Measurements from ENCODE around the gene IRAK4.
"Not testable (repeated sequence)": the region's sequence is repeated elsewhere in the genome, so short reads cannot be mapped to it uniquely, and the experiment has no call there.

The IRAK4 gene

GRCh38 chr12:43758728-43759563 lies at the start of gene IRAK4, which contains the start of gene PUS7L:
IRAK4 (plus strand) TSS chr12:43758951; CDS start chr12:43768112, 9,161 bp downstream.
PUS7L (minus strand) TSS chr12:43758790; CDS start chr12:43755245, 3,545 bp downstream.
- DNase-seq, result peak; percentile 98

GRCh38 chr12:43711348-43711747 lies 47.4 kb upstream of the IRAK4 start:
- DNase-seq, result no peak

- no peak for DNase-seq
Observed at GRCh38 chr12:43722621-43723020, 36.1 kb upstream of the IRAK4 start.

- DNase-seq, result no peak
Observed at GRCh38 chr12:43723134-43723533, 35.6 kb upstream of the IRAK4 start.

- no peak for DNase-seq
Observed at GRCh38 chr12:43728117-43728516, 30.6 kb upstream of the IRAK4 start.

GRCh38 chr12:43728698-43729097 lies 30.1 kb upstream of the IRAK4 start:
- no peak for DNase-seq

- DNase-seq, result no peak
Observed at GRCh38 chr12:43730283-43730682, 28.5 kb upstream of the IRAK4 start.

- no peak for DNase-seq
Observed at GRCh38 chr12:43733687-43734086, 25.1 kb upstream of the IRAK4 start.

- DNase-seq, result no peak
Observed at GRCh38 chr12:43736927-43737440, 21.8 kb upstream of the IRAK4 start.

GRCh38 chr12:43737646-43738045 lies 21.1 kb upstream of the IRAK4 start:
- DNase-seq, result no peak

- DNase-seq, result no peak
Observed at GRCh38 chr12:43740511-43741100, 18.1 kb upstream of the IRAK4 start.

GRCh38 chr12:43742106-43742505 lies 16.6 kb upstream of the IRAK4 start:
- DNase-seq, result no peak

- no peak for DNase-seq
Observed at GRCh38 chr12:43744826-43745225, 13.9 kb upstream of the IRAK4 start.

- no peak for DNase-seq
Observed at GRCh38 chr12:43749016-43749415, 9.7 kb upstream of the IRAK4 start.

- no peak for DNase-seq
Observed at GRCh38 chr12:43750814-43751213, 7.9 kb upstream of the IRAK4 start.

GRCh38 chr12:43751360-43751759 lies 7.4 kb upstream of the IRAK4 start:
- DNase-seq, result not testable (repeated sequence)

- DNase-seq, result no peak
Observed at GRCh38 chr12:43754015-43754414, 4.7 kb upstream of the IRAK4 start.

GRCh38 chr12:43758247-43758727 lies 464 bp upstream of the IRAK4 start:
- DNase-seq, result no peak

- DNase-seq, result no peak
Observed at GRCh38 chr12:43760396-43760795, 1.6 kb downstream of the IRAK4 start.

- DNase-seq, result no peak
Observed at GRCh38 chr12:43761500-43761899, 2.7 kb downstream of the IRAK4 start.

- DNase-seq, result no peak
Observed at GRCh38 chr12:43762596-43762995, 3.8 kb downstream of the IRAK4 start.

- no peak for DNase-seq
Observed at GRCh38 chr12:43763769-43764168, 5.0 kb downstream of the IRAK4 start.

- no peak for DNase-seq
Observed at GRCh38 chr12:43764528-43764927, 5.8 kb downstream of the IRAK4 start.

- DNase-seq, result no peak
Observed at GRCh38 chr12:43766291-43766690, 7.5 kb downstream of the IRAK4 start.

All from GOT3 (cell line).